H9 (cell line): Measurements from ENCODE around the gene HSPB2. TPM values are rescaled to one million over a fixed set of nuclear protein-coding genes. Genes with fewer than 3 reads are reported as not detected.
A peak's percentile ranks its signal among the peaks of the same experiment; 100 is the strongest.

ENCODE experiments used
- DNase-seq: peaks from one replicate; pipeline ENCODE4 v3.0.0-alpha.2; 2017
- H2AFZ ChIP-seq: one replicate; pipeline ENCODE4 v1.6.1; 2013; ENCODE audit warnings: mild to moderate bottlenecking, low read length, control low read depth, moderate library complexity
- H2AK5ac ChIP-seq: 2 replicates; pipeline ENCODE4 v1.6.1; 2013; ENCODE audit warnings: low read length, control low read depth, mixed read lengths; ENCODE audit not compliant: insufficient read length
- H2BK120ac ChIP-seq: one replicate; pipeline ENCODE4 v1.6.1; 2013; ENCODE audit warnings: low read depth, mild to moderate bottlenecking, low read length, control low read depth, inconsistent platforms; ENCODE audit not compliant: poor library complexity, severe bottlenecking
- H2BK12ac ChIP-seq: 2 replicates; pipeline ENCODE4 v1.6.1; 2013; ENCODE audit warnings: low read length, control low read depth, mixed read lengths, low read depth; ENCODE audit not compliant: insufficient read length
- H2BK15ac ChIP-seq: 2 replicates; pipeline ENCODE4 v1.6.1; 2013; ENCODE audit warnings: low read depth, low read length, control low read depth
- H2BK20ac ChIP-seq: one replicate; pipeline ENCODE4 v1.6.1; 2013; ENCODE audit warnings: low read depth, mild to moderate bottlenecking, low read length, control low read depth, inconsistent platforms; ENCODE audit not compliant: poor library complexity, severe bottlenecking
- H2BK5ac ChIP-seq: 2 replicates; pipeline ENCODE4 v1.6.1; 2013; ENCODE audit warnings: low read length, control low read depth, mixed read lengths; ENCODE audit not compliant: insufficient read length
- H3K14ac ChIP-seq: 2 replicates; pipeline ENCODE4 v1.6.1; 2013; ENCODE audit warnings: low read length, control low read depth; ENCODE audit not compliant: insufficient read depth
- H3K18ac ChIP-seq: 2 replicates; pipeline ENCODE4 v1.6.1; 2013; ENCODE audit warnings: low read depth, mild to moderate bottlenecking, mixed read lengths, low read length, control low read depth; ENCODE audit not compliant: insufficient read length
- H3K23ac ChIP-seq: 2 replicates; pipeline ENCODE4 v1.6.1; 2013; ENCODE audit warnings: low read length, control low read depth, mixed read lengths, low read depth; ENCODE audit not compliant: insufficient read length
- H3K23me2 ChIP-seq: 2 replicates; pipeline ENCODE4 v1.6.1; 2013; ENCODE audit warnings: low read depth, mild to moderate bottlenecking, mixed read lengths, low read length, control low read depth; ENCODE audit not compliant: insufficient read length, poor library complexity, severe bottlenecking
- H3K27ac ChIP-seq: 2 replicates; pipeline ENCODE4 v1.5.1; 2013; ENCODE audit warnings: low read length, control low read depth, mixed read lengths, low read depth; ENCODE audit not compliant: insufficient read length
- H3K27me3 ChIP-seq: 2 replicates; pipeline ENCODE4 v1.6.1; 2013; ENCODE audit warnings: low read length, control low read depth, inconsistent platforms; ENCODE audit not compliant: insufficient read depth
- H3K4ac ChIP-seq: 2 replicates; pipeline ENCODE4 v1.6.1; 2013; ENCODE audit warnings: low read depth, mild to moderate bottlenecking, control low read depth, inconsistent platforms, low read length, moderate library complexity
- H3K4me1 ChIP-seq: 2 replicates; pipeline ENCODE4 v1.6.1; 2013; ENCODE audit warnings: low read length, control low read depth, inconsistent platforms; ENCODE audit not compliant: insufficient read depth
- H3K4me2 ChIP-seq: 2 replicates; pipeline ENCODE4 v1.6.1; 2013; ENCODE audit warnings: low read length, control low read depth, mixed read lengths; ENCODE audit not compliant: insufficient read length, insufficient read depth
- H3K56ac ChIP-seq: 2 replicates; pipeline ENCODE4 v1.6.1; 2013; ENCODE audit warnings: low read depth, mild to moderate bottlenecking, mixed read lengths, low read length, control low read depth; ENCODE audit not compliant: insufficient read length
- H3K79me1 ChIP-seq: 2 replicates; pipeline ENCODE4 v1.6.1; 2013; ENCODE audit warnings: low read depth, mild to moderate bottlenecking, moderate library complexity, low read length, control low read depth, inconsistent platforms; ENCODE audit not compliant: insufficient read depth, poor library complexity, severe bottlenecking
- H3K79me2 ChIP-seq: 2 replicates; pipeline ENCODE4 v1.6.1; 2013; ENCODE audit warnings: low read length, control low read depth, inconsistent platforms; ENCODE audit not compliant: insufficient read depth
- H3K9ac ChIP-seq: 2 replicates; pipeline ENCODE4 v1.6.1; 2013; ENCODE audit warnings: low read length, control low read depth, mixed read lengths; ENCODE audit not compliant: insufficient read length; ENCODE audit errors: extremely low read depth
- H3K9me3 ChIP-seq: one replicate; pipeline ENCODE4 v1.6.1; 2013; ENCODE audit warnings: low read depth, low read length, inconsistent platforms; ENCODE audit not compliant: control insufficient read depth
- H3T11ph ChIP-seq: one replicate; pipeline ENCODE4 v1.6.1; 2013; ENCODE audit warnings: mild to moderate bottlenecking, low read length, control low read depth, inconsistent platforms
- H4K20me1 ChIP-seq: one replicate; pipeline ENCODE4 v1.6.1; 2013; ENCODE audit not compliant: control insufficient read depth, insufficient read length, insufficient read depth
- H4K5ac ChIP-seq: 2 replicates; pipeline ENCODE4 v1.6.1; 2013; ENCODE audit warnings: low read depth, mild to moderate bottlenecking, mixed read lengths, low read length, control low read depth; ENCODE audit not compliant: insufficient read length
- H4K8ac ChIP-seq: replicated peaks from 2 replicates; pipeline ENCODE4 v1.6.1; 2013; ENCODE audit warnings: low read length, control low read depth, mixed read lengths, low read depth; ENCODE audit not compliant: insufficient read length
- H4K91ac ChIP-seq: 2 replicates; pipeline ENCODE4 v1.6.1; 2013; ENCODE audit warnings: low read depth, mild to moderate bottlenecking, moderate library complexity, mixed read lengths, low read length, control low read depth; ENCODE audit not compliant: insufficient read length
- H3K27ac Mint-ChIP-seq, 3 experiments: 2 replicates in 2 of 3; 3 replicates in 1 of 3; pipeline ENCODE4 v1.8.0; 2020 to 2021; ENCODE audit warnings: mixed read lengths in 3 of 3, mild to moderate bottlenecking in 1 of 3, moderate library complexity in 1 of 3
- H3K27me3 Mint-ChIP-seq: 2 replicates; pipeline ENCODE4 v1.8.0; 2021; ENCODE audit warnings: low read depth, mild to moderate bottlenecking, moderate library complexity, mixed read lengths
- H3K36me3 Mint-ChIP-seq, 3 experiments: 2 replicates in 2 of 3; 3 replicates in 1 of 3; pipeline ENCODE4 v1.8.0; 2020 to 2021; ENCODE audit warnings: low read depth in 3 of 3, mixed read lengths in 3 of 3; ENCODE audit not compliant: insufficient read depth in 1 of 3
- H3K4me1 Mint-ChIP-seq, 2 experiments: 2 replicates each; pipeline ENCODE4 v1.8.0; 2020; ENCODE audit warnings: mixed read lengths in 2 of 2
- H3K4me3 Mint-ChIP-seq, 2 experiments: 2 replicates in 1 of 2; 3 replicates in 1 of 2; pipeline ENCODE4 v1.8.0; 2020 to 2021; ENCODE audit warnings: mild to moderate bottlenecking in 2 of 2, mixed read lengths in 2 of 2, moderate library complexity in 1 of 2
- H3K9me3 Mint-ChIP-seq, 2 experiments: 2 replicates in 1 of 2; 3 replicates in 1 of 2; pipeline ENCODE4 v1.8.0; 2020; ENCODE audit warnings: mild to moderate bottlenecking in 2 of 2, mixed read lengths in 2 of 2, moderate library complexity in 1 of 2
- CTCF ChIP-seq: fragments of 200-600 bp; sonication (generic); conservative IDR thresholded peaks from 3 replicates; pipeline ENCODE4 v1.8.0; 2021; ENCODE audit warnings: antibody characterized with exemption, mild to moderate bottlenecking
- WGBS: extraction: QIAGEN DNeasy Blood & Tissue Kit; methylation state at CpG from one replicate; pipeline ENCODE4 v1.1.7; 2013; ENCODE audit warnings: missing lambda C conversion rate, low lambda C conversion rate, mixed read lengths; ENCODE audit not compliant: insufficient read length; ENCODE audit errors: extremely low coverage; 5-methylcytosine and 5-hydroxymethylcytosine counted together
- total RNA-seq: library from RNA; stranded (reverse); gene quantifications from 2 replicates; pipeline ENCODE4 v1.2.1, GENCODE V29; 2021

HSPB2 gene
- total RNA-seq, 1 experiment from 2014 or later = 0.22 TPM

- no peak overlapping the region for H3K9ac ChIP-seq
- Mint-ChIP-seq H3K36me3 (no peaks in the 10 kb centered on the region), H3K27me3 (peaks cover 1% of the 10 kb centered on the region; the same call in 1 of the 2 replicates), H3K4me1 (peaks cover 34 to 44% of the 10 kb centered on the region in 2 experiments), H3K27ac (peak overlapping the region; percentile 10 to 74 (median 42); a peak in 5 of 7 replicates), H3K9me3 (no peaks in the 10 kb centered on the region), H3K4me3 (peak overlapping the region; percentile 81 to 87)
- H4K5ac ChIP-seq = no peak overlapping the region
- no peak overlapping the region for H3K4ac ChIP-seq
- no peaks in the 10 kb centered on the region for H3K9me3 ChIP-seq
- no peak overlapping the region for H3K27ac ChIP-seq
- no peak overlapping the region for H2BK15ac ChIP-seq
- H3K27me3 ChIP-seq = no peaks in the 10 kb centered on the region
- no peak overlapping the region for H2AK5ac ChIP-seq
- WGBS = no CpG with 5 or more reads among the region's 7 CpGs
- peaks cover 5% of the 10 kb centered on the region for H3K23me2 ChIP-seq
- H3K14ac ChIP-seq = no peak overlapping the region
- H2BK5ac ChIP-seq = no peak overlapping the region
- no peaks in the 10 kb centered on the region for H4K20me1 ChIP-seq
- no peak overlapping the region for H4K91ac ChIP-seq
- peak; percentile 67 for DNase-seq
- no peak overlapping the region for H2BK120ac ChIP-seq
- no peak overlapping the region for H2AFZ ChIP-seq
- peak overlapping the region; percentile 47 for H3K4me2 ChIP-seq
- H3K79me1 ChIP-seq = no peaks in the 10 kb centered on the region
- no peak for TF ChIP-seq CTCF
- H3K23ac ChIP-seq = no peak overlapping the region
- H2BK12ac ChIP-seq = no peak overlapping the region
- peaks cover 5% of the 10 kb centered on the region; the same call in 1 of the 2 replicates for H3K4me1 ChIP-seq
- no peak overlapping the region for H3K18ac ChIP-seq
- no peak overlapping the region for H3K56ac ChIP-seq
- H3T11ph ChIP-seq = no peak overlapping the region
- H3K79me2 ChIP-seq = no peaks in the 10 kb centered on the region; the same call in 1 of the 2 replicates
- H4K8ac ChIP-seq = no peak overlapping the region
- no peak overlapping the region for H2BK20ac ChIP-seq
Measured at GRCh38 chr11:111938687-111939160, 26.2 kb downstream of the HSPB2 start.
